NCI-H146 treated with DMSO at 0.1 percent for 48 hours (cell line): ENCODE measurements around the gene PRDX6.
"Not testable (repeated sequence)": the region's sequence is repeated elsewhere in the genome, so short reads cannot be mapped to it uniquely, and the experiment has no call there.

Source experiments
- DNase-seq: peaks from one replicate; lab custom pipeline; 2025; ENCODE audit not compliant: unreplicated experiment; lab: John Stamatoyannopoulos, UW

The PRDX6 gene

GRCh38 chr1:173496757-173497320, 19.7 kb downstream of the PRDX6 start:
- DNase-seq: no peak

GRCh38 chr1:173499729-173500128, 22.6 kb downstream of the PRDX6 start:
- DNase-seq: no peak

- DNase-seq: no peak
These were observed 25.0 kb downstream of the PRDX6 start for GRCh38 chr1:173502104-173502503.

DNA sequence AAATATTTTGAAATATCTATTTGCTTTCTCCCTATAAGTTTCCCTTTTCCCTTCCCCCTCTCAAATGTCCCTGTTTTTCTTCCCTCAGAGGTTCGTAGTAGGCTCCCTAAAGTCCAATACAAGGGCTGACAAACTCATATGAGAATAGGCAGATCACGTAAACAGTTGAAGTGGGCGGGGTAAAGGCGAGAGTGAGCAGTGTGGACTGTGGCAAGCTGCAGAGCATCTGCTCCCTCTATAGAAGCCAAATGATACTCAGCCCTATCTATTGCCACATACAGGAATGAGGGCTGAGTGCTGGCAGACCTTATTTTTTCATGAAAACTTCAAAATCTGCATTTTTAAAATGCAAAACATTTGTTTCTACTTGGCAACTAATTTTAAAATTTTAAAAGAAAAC, 26.3 kb downstream of the PRDX6 start:
- peak; percentile 7 for DNase-seq

GRCh38 chr1:173504268-173504667, 27.1 kb downstream of the PRDX6 start:
- DNase-seq: peak; percentile 29

- DNase-seq: no peak
These were observed 28.3 kb downstream of the PRDX6 start for GRCh38 chr1:173505391-173505790.

GRCh38 chr1:173506437-173506836, 29.3 kb downstream of the PRDX6 start:
- DNase-seq: no peak

DNA sequence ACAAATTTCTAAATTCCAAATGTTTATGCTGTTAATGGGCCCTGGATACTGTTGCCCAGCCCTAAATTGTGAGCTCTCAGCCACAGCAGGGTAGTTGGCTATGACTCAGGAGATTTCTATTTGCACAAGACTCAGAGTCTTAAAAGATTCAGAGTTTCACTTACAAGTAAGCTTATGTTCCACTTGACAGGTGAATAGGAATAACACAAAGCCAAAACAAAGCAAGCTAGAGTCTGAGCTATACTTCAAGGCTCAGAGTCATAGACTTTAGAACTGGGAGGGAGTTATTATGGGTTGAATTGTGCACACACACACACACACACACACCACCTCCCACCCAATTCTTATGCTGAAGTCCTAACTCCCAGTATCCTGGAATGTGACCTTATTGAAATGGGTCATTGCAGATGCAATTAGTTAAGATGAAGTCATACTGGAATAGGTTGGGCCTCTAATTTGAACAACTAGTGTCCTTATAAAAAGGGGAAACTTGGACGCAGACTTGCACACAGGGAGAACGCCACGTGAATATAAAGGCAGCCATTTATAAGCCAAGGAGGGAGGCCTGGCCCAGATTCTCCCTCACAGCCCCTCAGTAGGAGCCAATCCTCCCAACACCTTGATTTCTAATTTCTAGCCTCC, 30.2 kb downstream of the PRDX6 start:
- DNase-seq: no peak

GRCh38 chr1:173507847-173508209, 30.7 kb downstream of the PRDX6 start:
- DNase-seq: no peak

DNA sequence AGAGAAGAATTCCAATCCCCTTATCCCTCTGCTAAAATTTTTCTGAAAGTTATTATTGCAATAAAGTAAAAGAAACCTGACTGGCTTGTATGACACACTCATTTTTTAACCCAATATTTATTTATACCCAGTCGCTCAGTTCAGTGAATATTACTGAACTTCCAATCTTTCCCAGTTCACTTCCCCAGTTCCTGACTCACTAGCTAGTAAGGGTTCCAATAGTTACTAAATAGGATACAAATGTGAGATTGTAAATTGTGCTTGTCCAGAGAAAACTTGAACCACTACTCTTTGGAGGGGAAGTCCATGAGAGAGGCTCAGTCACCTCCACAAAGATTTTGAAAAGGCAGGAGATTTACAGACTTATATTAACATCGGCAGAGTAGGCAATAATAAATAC, 31.4 kb downstream of the PRDX6 start:
- no peak for DNase-seq

- no peak for DNase-seq
These were observed 32.7 kb downstream of the PRDX6 start for GRCh38 chr1:173509797-173510196.

- not testable (repeated sequence) for DNase-seq
These were observed 37.4 kb downstream of the PRDX6 start for GRCh38 chr1:173514503-173514902.

GRCh38 chr1:173520799-173521198, 43.7 kb downstream of the PRDX6 start:
- DNase-seq: no peak

GRCh38 chr1:173523329-173523728, 46.2 kb downstream of the PRDX6 start:
- no peak for DNase-seq

GRCh38 chr1:173525926-173526325, 48.8 kb downstream of the PRDX6 start:
- no peak for DNase-seq

GRCh38 chr1:173527151-173527826, 50.2 kb downstream of the PRDX6 start:
- no peak for DNase-seq

DNA sequence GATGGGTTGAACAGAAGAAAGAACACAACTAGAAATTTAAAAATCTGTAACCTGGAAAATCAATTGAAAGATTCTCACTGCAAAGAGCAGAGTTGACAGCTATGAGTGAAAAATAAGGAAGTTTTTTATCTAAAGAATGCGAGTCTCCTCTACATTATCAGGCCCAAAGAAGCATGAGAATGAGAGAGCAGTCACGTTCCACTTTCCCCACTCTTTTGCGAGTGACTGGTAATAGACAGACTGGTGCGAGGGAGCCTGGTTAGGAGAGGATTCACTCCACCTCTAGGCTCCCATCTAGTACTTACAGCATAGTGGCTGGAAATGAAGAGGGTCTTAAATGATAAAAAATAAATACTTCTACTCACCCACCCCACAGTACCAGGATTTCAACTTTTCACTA, 52.0 kb downstream of the PRDX6 start:
- no peak for DNase-seq

- no peak for DNase-seq
These were observed 53.9 kb downstream of the PRDX6 start for GRCh38 chr1:173530795-173531693.

GRCh38 chr1:173532237-173532636, 55.1 kb downstream of the PRDX6 start:
- no peak for DNase-seq

- peak; percentile 83 for DNase-seq
These were observed 59.1 kb downstream of the PRDX6 start for GRCh38 chr1:173536223-173536622.
